B cell (primary cell): ENCODE data around the gene CREBBP.

Experiments used
- CTCF ChIP-seq: fragments of 200-600 bp; IDR thresholded peaks from one replicate; pipeline ENCODE4 v1.8.0; 2022; ENCODE audit warnings: antibody characterized with exemption, mild to moderate bottlenecking
- EZH2 ChIP-seq: IDR thresholded peaks from 2 replicates; pipeline ENCODE4 v1.6.1; 2012; ENCODE audit warnings: borderline replicate concordance, low read depth, mild to moderate bottlenecking, moderate library complexity, low read length; ENCODE audit not compliant: insufficient read depth, poor library complexity, severe bottlenecking

DNA sequence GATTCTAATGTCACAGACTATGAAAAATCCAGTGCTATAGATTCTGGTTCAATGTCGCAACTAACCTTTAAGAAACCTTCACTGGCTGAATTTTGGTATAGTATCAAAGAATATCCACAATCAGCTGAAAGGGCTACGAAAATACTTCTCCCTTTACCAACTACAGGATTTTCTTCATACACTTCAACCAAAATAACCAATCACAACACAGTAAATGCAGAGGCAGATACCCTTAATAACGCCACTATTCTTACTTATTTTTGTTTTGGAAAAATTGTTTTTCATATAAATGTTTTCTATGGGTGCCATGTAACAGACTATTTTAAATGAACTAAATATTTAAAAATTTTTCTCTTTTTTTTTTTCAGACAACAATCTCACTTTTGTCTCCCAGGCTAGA, 114.3 kb downstream of the CREBBP start:
- TF ChIP-seq CTCF (no peak), EZH2 (no peak)
